GM23338 (cell line): ENCODE measurements around the gene XYLT1. TPM values are rescaled to one million over a fixed set of nuclear protein-coding genes. Genes with fewer than 3 reads are reported as not detected.

Experiments
- ATAC-seq: fragments of 200-7000 bp; cut with Tn5 transposase; 3 replicates; pipeline ENCODE4 v1.9.1; 2020
- DNase-seq: peaks from one replicate; pipeline ENCODE4 v3.0.0-alpha.2; 2015; ENCODE audit warnings: low spot score
- H2AFZ ChIP-seq: fragments of 200-600 bp; sonication (generic); 2 replicates; pipeline ENCODE4 v1.8.0; 2016; ENCODE audit warnings: antibody characterized with exemption, mild to moderate bottlenecking, moderate library complexity
- H3F3A ChIP-seq: fragments of 200-600 bp; sonication (generic); replicated peaks from 2 replicates; pipeline ENCODE4 v1.8.0; 2017; ENCODE audit warnings: antibody characterized with exemption, mixed run types, low read depth
- H3K27ac ChIP-seq: fragments of 200-600 bp; sonication (generic); 2 replicates; pipeline ENCODE4 v1.6.1; 2016; ENCODE audit warnings: low read depth
- H3K27me3 ChIP-seq: fragments of 200-600 bp; sonication (generic); 2 replicates; pipeline ENCODE4 v1.8.0; 2016; ENCODE audit warnings: mild to moderate bottlenecking, mixed run types, moderate library complexity; ENCODE audit not compliant: insufficient read depth
- H3K36me3 ChIP-seq: fragments of 200-600 bp; sonication (generic); 2 replicates; pipeline ENCODE4 v1.8.0; 2016; ENCODE audit warnings: mild to moderate bottlenecking; ENCODE audit not compliant: insufficient read depth
- H3K4me1 ChIP-seq: fragments of 200-600 bp; sonication (generic); 2 replicates; pipeline ENCODE4 v1.8.0; 2016; ENCODE audit warnings: mild to moderate bottlenecking, moderate library complexity; ENCODE audit not compliant: insufficient read depth
- H3K4me2 ChIP-seq: fragments of 200-600 bp; sonication (generic); 2 replicates; pipeline ENCODE4 v1.7.1; 2017; ENCODE audit warnings: mixed run types
- H3K4me3 ChIP-seq: fragments of 200-600 bp; sonication (generic); 2 replicates; pipeline ENCODE4 v1.6.1; 2016; ENCODE audit warnings: mixed run types
- H3K79me2 ChIP-seq: fragments of 200-600 bp; sonication (generic); replicated peaks from 2 replicates; pipeline ENCODE4 v1.8.0; 2017; ENCODE audit warnings: mild to moderate bottlenecking; ENCODE audit not compliant: insufficient read depth
- H3K9me2 ChIP-seq: fragments of 200-600 bp; sonication (generic); 2 replicates; pipeline ENCODE4 v1.8.0; 2017; ENCODE audit not compliant: insufficient read depth
- H4K20me1 ChIP-seq: fragments of 200-600 bp; sonication (generic); replicated peaks from 2 replicates; pipeline ENCODE4 v1.8.0; 2017; ENCODE audit warnings: mild to moderate bottlenecking; ENCODE audit not compliant: insufficient read depth
- H3K27ac Mint-ChIP-seq: 2 replicates; pipeline ENCODE4 v1.8.0; 2020; ENCODE audit warnings: inconsistent platforms, mild to moderate bottlenecking, moderate library complexity, mixed read lengths
- H3K27me3 Mint-ChIP-seq: 3 replicates; pipeline ENCODE4 v1.8.0; 2022; ENCODE audit warnings: low read depth, mild to moderate bottlenecking, moderate library complexity, mixed read lengths, inconsistent platforms; ENCODE audit not compliant: insufficient read depth, poor library complexity
- H3K36me3 Mint-ChIP-seq: 3 replicates; pipeline ENCODE4 v1.8.0; 2021; ENCODE audit warnings: low read depth, mild to moderate bottlenecking, inconsistent platforms, moderate library complexity, mixed read lengths
- H3K4me1 Mint-ChIP-seq: 3 replicates; pipeline ENCODE4 v1.8.0; 2020; ENCODE audit warnings: mild to moderate bottlenecking, inconsistent platforms, mixed read lengths
- H3K4me3 Mint-ChIP-seq: 3 replicates; pipeline ENCODE4 v1.8.0; 2021; ENCODE audit warnings: moderate library complexity, mild to moderate bottlenecking, inconsistent platforms, mixed read lengths
- H3K9me3 Mint-ChIP-seq: 3 replicates; pipeline ENCODE4 v1.8.0; 2020; ENCODE audit warnings: moderate library complexity, mild to moderate bottlenecking, inconsistent platforms, mixed read lengths
- EZH2 ChIP-seq: fragments of 200-600 bp; sonication (generic); IDR thresholded peaks from one replicate; pipeline ENCODE4 v1.8.0; 2017; ENCODE audit warnings: antibody characterized with exemption, mild to moderate bottlenecking, low read depth; ENCODE audit not compliant: unreplicated experiment
- EZH2phosphoT487 ChIP-seq: fragments of 200-600 bp; sonication (generic); IDR thresholded peaks from one replicate; pipeline ENCODE4 v1.8.1; 2018; ENCODE audit warnings: antibody characterized with exemption; ENCODE audit not compliant: unreplicated experiment
- JUNB ChIP-seq: IDR thresholded peaks from one replicate; pipeline ENCODE4 v1.6.1; 2016; ENCODE audit warnings: antibody characterized with exemption; ENCODE audit not compliant: unreplicated experiment
- ZNF331 ChIP-seq: fragments of 250-450 bp; sonication (Bioruptor Pico); IDR thresholded peaks from 2 replicates; pipeline ENCODE4 v1.5.0; 2020; ENCODE audit warnings: low read depth, mild to moderate bottlenecking, moderate library complexity
- polyA plus RNA-seq: library from polyadenylated mRNA; unstranded; fragments of >200 nt; fragmentation: Nextera tagmentation; extraction: Ambion mirVana; gene quantifications from 2 replicates; pipeline ENCODE4 v1.2.1, GENCODE V29; 2016
- total RNA-seq: library from RNA; depleted of rRNA; stranded (reverse); fragments of >200 nt; shearing (Covaris generic); gene quantifications from 2 replicates; pipeline ENCODE4 v1.2.3, GENCODE V29; 2014
- TF ChIP-seq, protein P1 (sequence below): fragments of 250-450 bp; sonication (Bioruptor Pico); IDR thresholded peaks from 2 replicates; pipeline ENCODE4 v1.5.0; 2020; ENCODE audit warnings: mild to moderate bottlenecking, moderate library complexity
- TF ChIP-seq, protein P2 (sequence below): IDR thresholded peaks from 2 replicates; pipeline ENCODE4 v1.6.1; 2016; ENCODE audit warnings: antibody characterized with exemption
- TF ChIP-seq, protein P3 (sequence below): IDR thresholded peaks from one replicate; pipeline ENCODE4 v1.6.1; 2018; ENCODE audit warnings: antibody characterized with exemption; ENCODE audit not compliant: unreplicated experiment
- TF ChIP-seq, protein P4 (sequence below), 2 experiments: fragments of 200-600 bp in 1 of 2; sonication (generic) in 1 of 2; conservative IDR thresholded peaks; 2 replicates each; pipeline versions ENCODE4 v1.5.1 to v1.6.1; 2016 to 2017; ENCODE audit warnings: antibody characterized with exemption in 2 of 2, low read depth in 2 of 2, mild to moderate bottlenecking in 2 of 2, moderate library complexity in 1 of 2

The XYLT1 gene
- total and polyA plus RNA-seq, 2 experiments from 2014 or later: 3.5 to 24.7 TPM

DNA sequence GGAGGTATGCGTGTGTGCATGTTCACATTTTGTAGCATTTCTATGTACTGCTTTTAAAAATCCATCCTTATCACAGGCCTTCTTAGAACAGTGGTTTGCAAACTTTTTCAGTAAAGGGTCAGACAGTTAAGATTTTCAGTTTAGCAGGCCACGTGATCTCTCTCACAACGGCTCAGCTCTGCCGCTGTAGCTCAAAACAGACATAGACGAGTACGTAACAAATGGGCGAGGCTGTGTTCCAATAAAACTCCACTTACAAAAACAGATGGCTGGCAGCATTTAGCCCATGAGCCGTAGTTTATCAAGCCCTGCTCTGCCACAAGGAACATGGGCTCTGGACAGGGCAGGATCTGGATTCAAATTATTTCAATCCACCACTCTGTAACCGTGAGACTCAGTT, 141.8 kb downstream of the XYLT1 start (continued):
- TF ChIP-seq, protein P1, sequence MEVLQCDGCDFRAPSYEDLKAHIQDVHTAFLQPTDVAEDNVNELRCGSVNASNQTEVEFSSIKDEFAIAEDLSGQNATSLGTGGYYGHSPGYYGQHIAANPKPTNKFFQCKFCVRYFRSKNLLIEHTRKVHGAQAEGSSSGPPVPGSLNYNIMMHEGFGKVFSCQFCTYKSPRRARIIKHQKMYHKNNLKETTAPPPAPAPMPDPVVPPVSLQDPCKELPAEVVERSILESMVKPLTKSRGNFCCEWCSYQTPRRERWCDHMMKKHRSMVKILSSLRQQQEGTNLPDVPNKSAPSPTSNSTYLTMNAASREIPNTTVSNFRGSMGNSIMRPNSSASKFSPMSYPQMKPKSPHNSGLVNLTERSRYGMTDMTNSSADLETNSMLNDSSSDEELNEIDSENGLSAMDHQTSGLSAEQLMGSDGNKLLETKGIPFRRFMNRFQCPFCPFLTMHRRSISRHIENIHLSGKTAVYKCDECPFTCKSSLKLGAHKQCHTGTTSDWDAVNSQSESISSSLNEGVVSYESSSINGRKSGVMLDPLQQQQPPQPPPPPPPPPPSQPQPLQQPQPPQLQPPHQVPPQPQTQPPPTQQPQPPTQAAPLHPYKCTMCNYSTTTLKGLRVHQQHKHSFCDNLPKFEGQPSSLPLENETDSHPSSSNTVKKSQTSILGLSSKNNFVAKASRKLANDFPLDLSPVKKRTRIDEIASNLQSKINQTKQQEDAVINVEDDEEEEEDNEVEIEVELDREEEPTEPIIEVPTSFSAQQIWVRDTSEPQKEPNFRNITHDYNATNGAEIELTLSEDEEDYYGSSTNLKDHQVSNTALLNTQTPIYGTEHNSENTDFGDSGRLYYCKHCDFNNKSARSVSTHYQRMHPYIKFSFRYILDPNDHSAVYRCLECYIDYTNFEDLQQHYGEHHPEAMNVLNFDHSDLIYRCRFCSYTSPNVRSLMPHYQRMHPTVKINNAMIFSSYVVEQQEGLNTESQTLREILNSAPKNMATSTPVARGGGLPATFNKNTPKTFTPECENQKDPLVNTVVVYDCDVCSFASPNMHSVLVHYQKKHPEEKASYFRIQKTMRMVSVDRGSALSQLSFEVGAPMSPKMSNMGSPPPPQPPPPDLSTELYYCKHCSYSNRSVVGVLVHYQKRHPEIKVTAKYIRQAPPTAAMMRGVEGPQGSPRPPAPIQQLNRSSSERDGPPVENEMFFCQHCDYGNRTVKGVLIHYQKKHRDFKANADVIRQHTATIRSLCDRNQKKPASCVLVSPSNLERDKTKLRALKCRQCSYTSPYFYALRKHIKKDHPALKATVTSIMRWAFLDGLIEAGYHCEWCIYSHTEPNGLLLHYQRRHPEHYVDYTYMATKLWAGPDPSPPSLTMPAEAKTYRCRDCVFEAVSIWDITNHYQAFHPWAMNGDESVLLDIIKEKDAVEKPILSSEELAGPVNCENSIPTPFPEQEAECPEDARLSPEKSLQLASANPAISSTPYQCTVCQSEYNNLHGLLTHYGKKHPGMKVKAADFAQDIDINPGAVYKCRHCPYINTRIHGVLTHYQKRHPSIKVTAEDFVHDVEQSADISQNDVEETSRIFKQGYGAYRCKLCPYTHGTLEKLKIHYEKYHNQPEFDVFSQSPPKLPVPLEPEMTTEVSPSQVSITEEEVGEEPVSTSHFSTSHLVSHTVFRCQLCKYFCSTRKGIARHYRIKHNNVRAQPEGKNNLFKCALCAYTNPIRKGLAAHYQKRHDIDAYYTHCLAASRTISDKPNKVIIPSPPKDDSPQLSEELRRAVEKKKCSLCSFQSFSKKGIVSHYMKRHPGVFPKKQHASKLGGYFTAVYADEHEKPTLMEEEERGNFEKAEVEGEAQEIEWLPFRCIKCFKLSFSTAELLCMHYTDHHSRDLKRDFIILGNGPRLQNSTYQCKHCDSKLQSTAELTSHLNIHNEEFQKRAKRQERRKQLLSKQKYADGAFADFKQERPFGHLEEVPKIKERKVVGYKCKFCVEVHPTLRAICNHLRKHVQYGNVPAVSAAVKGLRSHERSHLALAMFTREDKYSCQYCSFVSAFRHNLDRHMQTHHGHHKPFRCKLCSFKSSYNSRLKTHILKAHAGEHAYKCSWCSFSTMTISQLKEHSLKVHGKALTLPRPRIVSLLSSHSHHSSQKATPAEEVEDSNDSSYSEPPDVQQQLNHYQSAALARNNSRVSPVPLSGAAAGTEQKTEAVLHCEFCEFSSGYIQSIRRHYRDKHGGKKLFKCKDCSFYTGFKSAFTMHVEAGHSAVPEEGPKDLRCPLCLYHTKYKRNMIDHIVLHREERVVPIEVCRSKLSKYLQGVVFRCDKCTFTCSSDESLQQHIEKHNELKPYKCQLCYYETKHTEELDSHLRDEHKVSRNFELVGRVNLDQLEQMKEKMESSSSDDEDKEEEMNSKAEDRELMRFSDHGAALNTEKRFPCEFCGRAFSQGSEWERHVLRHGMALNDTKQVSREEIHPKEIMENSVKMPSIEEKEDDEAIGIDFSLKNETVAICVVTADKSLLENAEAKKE (CRISPR knock-in tag): no peak

DNA sequence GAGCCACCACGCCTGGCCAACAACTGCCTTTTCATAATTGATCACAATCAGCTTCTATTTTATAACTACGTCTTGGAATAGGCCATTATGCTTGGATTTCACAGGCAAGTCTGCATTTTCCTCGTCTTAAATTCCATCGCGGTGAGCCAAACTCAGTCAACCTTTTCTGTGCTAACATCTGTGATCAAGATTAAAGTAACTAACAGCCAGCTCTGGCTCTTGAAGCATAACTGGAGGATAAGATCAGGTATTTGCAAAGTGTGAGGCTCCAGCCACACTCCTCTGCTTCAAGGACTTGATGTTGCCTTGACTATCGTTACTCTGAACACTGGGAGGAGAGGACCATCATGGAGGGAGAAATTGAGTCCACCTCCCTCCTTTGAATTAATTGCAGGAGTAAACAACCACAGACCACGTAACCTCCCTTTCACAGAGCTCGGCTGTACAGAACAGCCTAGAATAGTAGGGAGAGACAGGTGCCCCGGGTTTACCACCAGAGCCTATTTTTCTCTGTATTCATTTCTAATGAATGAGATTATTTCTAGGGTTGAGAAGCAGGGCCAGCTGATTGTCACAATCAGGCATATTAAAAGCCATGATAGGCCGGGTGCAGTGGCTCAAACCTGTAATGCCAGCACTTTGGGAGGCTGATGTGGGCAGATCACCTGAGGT, 143.0 kb downstream of the XYLT1 start:
- Histone ChIP-seq H3K9me2 (no peaks in the 10 kb centered on the region), H3K4me3 (no peak overlapping the region), H4K20me1 (no peaks in the 10 kb centered on the region), H3K36me3 (no peaks in the 10 kb centered on the region), H3K27ac (no peak overlapping the region), H3K79me2 (peaks cover 26% of the 10 kb centered on the region; the same call in 1 of the 2 replicates), H3F3A (no peaks in the 10 kb centered on the region), H2AFZ (no peak overlapping the region), H3K4me1 (no peaks in the 10 kb centered on the region), H3K27me3 (no peaks in the 10 kb centered on the region), H3K4me2 (no peak overlapping the region)
- Mint-ChIP-seq H3K27me3 (peaks cover 2% of the 10 kb centered on the region), H3K9me3 (no peaks in the 10 kb centered on the region; the same call in 2 of the 3 replicates), H3K27ac (no peak overlapping the region), H3K36me3 (no peaks in the 10 kb centered on the region), H3K4me1 (peaks cover 5% of the 10 kb centered on the region; the same call in 1 of the 3 replicates), H3K4me3 (no peak overlapping the region)
- DNase-seq (no peak), ATAC-seq (no peak)
- TF ChIP-seq, protein P2, sequence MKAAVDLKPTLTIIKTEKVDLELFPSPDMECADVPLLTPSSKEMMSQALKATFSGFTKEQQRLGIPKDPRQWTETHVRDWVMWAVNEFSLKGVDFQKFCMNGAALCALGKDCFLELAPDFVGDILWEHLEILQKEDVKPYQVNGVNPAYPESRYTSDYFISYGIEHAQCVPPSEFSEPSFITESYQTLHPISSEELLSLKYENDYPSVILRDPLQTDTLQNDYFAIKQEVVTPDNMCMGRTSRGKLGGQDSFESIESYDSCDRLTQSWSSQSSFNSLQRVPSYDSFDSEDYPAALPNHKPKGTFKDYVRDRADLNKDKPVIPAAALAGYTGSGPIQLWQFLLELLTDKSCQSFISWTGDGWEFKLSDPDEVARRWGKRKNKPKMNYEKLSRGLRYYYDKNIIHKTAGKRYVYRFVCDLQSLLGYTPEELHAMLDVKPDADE: no peak
- TF ChIP-seq, protein P3, sequence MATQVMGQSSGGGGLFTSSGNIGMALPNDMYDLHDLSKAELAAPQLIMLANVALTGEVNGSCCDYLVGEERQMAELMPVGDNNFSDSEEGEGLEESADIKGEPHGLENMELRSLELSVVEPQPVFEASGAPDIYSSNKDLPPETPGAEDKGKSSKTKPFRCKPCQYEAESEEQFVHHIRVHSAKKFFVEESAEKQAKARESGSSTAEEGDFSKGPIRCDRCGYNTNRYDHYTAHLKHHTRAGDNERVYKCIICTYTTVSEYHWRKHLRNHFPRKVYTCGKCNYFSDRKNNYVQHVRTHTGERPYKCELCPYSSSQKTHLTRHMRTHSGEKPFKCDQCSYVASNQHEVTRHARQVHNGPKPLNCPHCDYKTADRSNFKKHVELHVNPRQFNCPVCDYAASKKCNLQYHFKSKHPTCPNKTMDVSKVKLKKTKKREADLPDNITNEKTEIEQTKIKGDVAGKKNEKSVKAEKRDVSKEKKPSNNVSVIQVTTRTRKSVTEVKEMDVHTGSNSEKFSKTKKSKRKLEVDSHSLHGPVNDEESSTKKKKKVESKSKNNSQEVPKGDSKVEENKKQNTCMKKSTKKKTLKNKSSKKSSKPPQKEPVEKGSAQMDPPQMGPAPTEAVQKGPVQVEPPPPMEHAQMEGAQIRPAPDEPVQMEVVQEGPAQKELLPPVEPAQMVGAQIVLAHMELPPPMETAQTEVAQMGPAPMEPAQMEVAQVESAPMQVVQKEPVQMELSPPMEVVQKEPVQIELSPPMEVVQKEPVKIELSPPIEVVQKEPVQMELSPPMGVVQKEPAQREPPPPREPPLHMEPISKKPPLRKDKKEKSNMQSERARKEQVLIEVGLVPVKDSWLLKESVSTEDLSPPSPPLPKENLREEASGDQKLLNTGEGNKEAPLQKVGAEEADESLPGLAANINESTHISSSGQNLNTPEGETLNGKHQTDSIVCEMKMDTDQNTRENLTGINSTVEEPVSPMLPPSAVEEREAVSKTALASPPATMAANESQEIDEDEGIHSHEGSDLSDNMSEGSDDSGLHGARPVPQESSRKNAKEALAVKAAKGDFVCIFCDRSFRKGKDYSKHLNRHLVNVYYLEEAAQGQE: no peak
- TF ChIP-seq EZH2: no peak
- no peak for TF ChIP-seq JUNB
- TF ChIP-seq ZNF331 (CRISPR knock-in tag): no peak
- TF ChIP-seq EZH2phosphoT487: no peak
- TF ChIP-seq, protein P4, sequence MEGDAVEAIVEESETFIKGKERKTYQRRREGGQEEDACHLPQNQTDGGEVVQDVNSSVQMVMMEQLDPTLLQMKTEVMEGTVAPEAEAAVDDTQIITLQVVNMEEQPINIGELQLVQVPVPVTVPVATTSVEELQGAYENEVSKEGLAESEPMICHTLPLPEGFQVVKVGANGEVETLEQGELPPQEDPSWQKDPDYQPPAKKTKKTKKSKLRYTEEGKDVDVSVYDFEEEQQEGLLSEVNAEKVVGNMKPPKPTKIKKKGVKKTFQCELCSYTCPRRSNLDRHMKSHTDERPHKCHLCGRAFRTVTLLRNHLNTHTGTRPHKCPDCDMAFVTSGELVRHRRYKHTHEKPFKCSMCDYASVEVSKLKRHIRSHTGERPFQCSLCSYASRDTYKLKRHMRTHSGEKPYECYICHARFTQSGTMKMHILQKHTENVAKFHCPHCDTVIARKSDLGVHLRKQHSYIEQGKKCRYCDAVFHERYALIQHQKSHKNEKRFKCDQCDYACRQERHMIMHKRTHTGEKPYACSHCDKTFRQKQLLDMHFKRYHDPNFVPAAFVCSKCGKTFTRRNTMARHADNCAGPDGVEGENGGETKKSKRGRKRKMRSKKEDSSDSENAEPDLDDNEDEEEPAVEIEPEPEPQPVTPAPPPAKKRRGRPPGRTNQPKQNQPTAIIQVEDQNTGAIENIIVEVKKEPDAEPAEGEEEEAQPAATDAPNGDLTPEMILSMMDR (conservative IDR thresholded peaks at IDR 0.05; ENCODE audit: low read depth in 2 of 2): no peak
